HEK293T (cell line): ENCODE measurements around the gene CD2AP.

Source experiments
- HDGF ChIP-seq: fragments of 450-650 bp; IDR thresholded peaks from 2 replicates; pipeline ENCODE4 v1.6.1; 2017; ENCODE audit warnings: antibody characterized with exemption, borderline replicate concordance
- PKNOX1 ChIP-seq: fragments of 450-650 bp; IDR thresholded peaks from 2 replicates; pipeline ENCODE4 v1.6.1; 2016
- SUZ12 ChIP-seq: fragments of 450-650 bp; IDR thresholded peaks from 2 replicates; pipeline ENCODE4 v1.6.1; 2016; ENCODE audit warnings: mild to moderate bottlenecking
- ZNF384 ChIP-seq: fragments of 450-650 bp; IDR thresholded peaks from 2 replicates; pipeline ENCODE4 v1.6.1; 2016

GRCh38 chr6:47603995-47604394 is 126.4 kb downstream of the CD2AP start:
- TF ChIP-seq PKNOX1, result no peak
- no peak for TF ChIP-seq ZNF384
- TF ChIP-seq HDGF, result no peak
- no peak for TF ChIP-seq SUZ12
